Measurements from ENCODE around the gene INO80. TPM values are rescaled to one million over a fixed set of nuclear protein-coding genes. Genes with fewer than 3 reads are reported as not detected.
"Not testable (repeated sequence)": the region's sequence is repeated elsewhere in the genome, so short reads cannot be mapped to it uniquely, and the experiment has no call there.

INO80 gene
- total RNA-seq = 10.4 TPM

- DNase-seq (ENCODE audit: low spot score) (peak; percentile 98), ATAC-seq (peak; percentile 87)
Measured at GRCh38 chr15:41116116-41116961, at the start of gene INO80. Gene INO80, minus strand, starts transcription at chr15:41116280. Its CDS starts 19,970 bp downstream, at chr15:41096310.

GRCh38 chr15:41161736-41162135, 45.7 kb upstream of the INO80 start:
- ATAC-seq (no peak), DNase-seq (ENCODE audit: low spot score) (no peak)

- no peak for ATAC-seq
- no peak for DNase-seq (ENCODE audit: low spot score)
Measured at GRCh38 chr15:41161336-41161735, 45.3 kb upstream of the INO80 start.

- no peak for ATAC-seq
Measured at GRCh38 chr15:41160639-41161315, 44.7 kb upstream of the INO80 start.

GRCh38 chr15:41154412-41154811, 38.3 kb upstream of the INO80 start:
- peak; percentile 44 for ATAC-seq

More at GRCh38 chr15:41160639-41161315, 44.7 kb upstream of the INO80 start:
- DNase-seq (ENCODE audit: low spot score) = no peak

GRCh38 chr15:41153733-41154132, 37.7 kb upstream of the INO80 start:
- DNase-seq (ENCODE audit: low spot score) (no peak), ATAC-seq (no peak)

More at GRCh38 chr15:41154412-41154811, 38.3 kb upstream of the INO80 start:
- no peak for DNase-seq (ENCODE audit: low spot score)

GRCh38 chr15:41151451-41152005, 35.4 kb upstream of the INO80 start:
- DNase-seq (ENCODE audit: low spot score) (no peak), ATAC-seq (no peak)

- ATAC-seq (peak; percentile 69), DNase-seq (ENCODE audit: low spot score) (no peak)
Measured at GRCh38 chr15:41150279-41150678, 34.2 kb upstream of the INO80 start.

- ATAC-seq = no peak
- DNase-seq (ENCODE audit: low spot score) = no peak
Measured at GRCh38 chr15:41148065-41148464, 32.0 kb upstream of the INO80 start.

- DNase-seq (ENCODE audit: low spot score) (no peak), ATAC-seq (no peak)
Measured at GRCh38 chr15:41139619-41140018, 23.5 kb upstream of the INO80 start.

GRCh38 chr15:41139112-41139511, 23.0 kb upstream of the INO80 start:
- ATAC-seq; DNase-seq (ENCODE audit: low spot score): not testable (repeated sequence)

- not testable (repeated sequence) for DNase-seq (ENCODE audit: low spot score); ATAC-seq
Measured at GRCh38 chr15:41135580-41135979, 19.5 kb upstream of the INO80 start.

GRCh38 chr15:41133454-41133853, 17.4 kb upstream of the INO80 start:
- DNase-seq (ENCODE audit: low spot score) (no peak), ATAC-seq (no peak)

- not testable (repeated sequence) for ATAC-seq; DNase-seq (ENCODE audit: low spot score)
Measured at GRCh38 chr15:41132094-41132493, 16.0 kb upstream of the INO80 start.

GRCh38 chr15:41128174-41128902, 12.3 kb upstream of the INO80 start:
- no peak for DNase-seq (ENCODE audit: low spot score)
- peak; percentile 71 for ATAC-seq

- no peak for ATAC-seq
- no peak for DNase-seq (ENCODE audit: low spot score)
Measured at GRCh38 chr15:41125931-41126642, 10.0 kb upstream of the INO80 start.

- DNase-seq (ENCODE audit: low spot score) = no peak
- ATAC-seq = peak; percentile 38
Measured at GRCh38 chr15:41125063-41125669, 9.1 kb upstream of the INO80 start.

GRCh38 chr15:41124058-41124457, 8.0 kb upstream of the INO80 start:
- DNase-seq (ENCODE audit: low spot score) = no peak
- ATAC-seq = no peak

- no peak for ATAC-seq
- no peak for DNase-seq (ENCODE audit: low spot score)
Measured at GRCh38 chr15:41122849-41123248, 6.8 kb upstream of the INO80 start.

GRCh38 chr15:41121951-41122350, 5.9 kb upstream of the INO80 start:
- DNase-seq (ENCODE audit: low spot score) (no peak), ATAC-seq (no peak)

All from left lobe of liver (tissue), 2 donors.